Transverse colon (tissue), 4 donors: ENCODE results near the gene NOTCH2. TPM values are rescaled to one million over a fixed set of nuclear protein-coding genes. Genes with fewer than 3 reads are reported as not detected.

Experiments
- DNase-seq: peaks from one replicate; pipeline ENCODE4 v3.0.0-alpha.2; 2019
- H3K27ac ChIP-seq, 4 donors: fragments of 200-600 bp; sonication (generic); 2 replicates each; pipeline ENCODE4 v1.5.1; 2016 to 2018; ENCODE audit warnings: inconsistent platforms in 4 of 4
- H3K27me3 ChIP-seq: fragments of 200-600 bp; sonication (generic); 2 replicates; pipeline ENCODE4 v1.5.1; 2017; ENCODE audit warnings: inconsistent platforms
- H3K36me3 ChIP-seq, 4 donors: fragments of 200-600 bp; sonication (generic); 2 replicates each; pipeline ENCODE4 v1.5.1; 2017 to 2019; ENCODE audit warnings: inconsistent platforms in 4 of 4
- H3K4me1 ChIP-seq, 4 donors: fragments of 200-600 bp; sonication (generic); 2 replicates each; pipeline ENCODE4 v1.5.1; 2017 to 2020; ENCODE audit warnings: inconsistent platforms in 4 of 4
- H3K4me3 ChIP-seq, 4 donors: fragments of 200-600 bp; sonication (generic); 1 replicate in 1 of 4; 2 replicates in 3 of 4; pipeline versions ENCODE4 v1.5.1 to v1.6.1; 2017 to 2019; ENCODE audit warnings: inconsistent platforms in 4 of 4
- H3K9me3 ChIP-seq, 2 donors: fragments of 200-600 bp; sonication (generic); 2 replicates each; pipeline ENCODE4 v1.5.1; 2017 to 2019; ENCODE audit warnings: inconsistent platforms in 2 of 2
- EP300 ChIP-seq: sonication (generic); formaldehyde crosslinking; IDR thresholded peaks from one replicate; pipeline ENCODE4 v1.6.1; 2017; ENCODE audit warnings: antibody characterized with exemption, low read depth
- POLR2A ChIP-seq: fragments of 450-650 bp; IDR thresholded peaks from one replicate; pipeline ENCODE4 v1.6.1; 2016; ENCODE audit warnings: antibody characterized with exemption, mild to moderate bottlenecking, moderate library complexity
- POLR2AphosphoS5 ChIP-seq, 3 donors: sonication (generic); formaldehyde crosslinking; IDR thresholded peaks; one replicate each; pipeline ENCODE4 v1.6.1; 2016; ENCODE audit warnings: antibody characterized with exemption in 3 of 3
- WGBS, 2 donors: methylation state at CpG; one replicate each; pipeline ENCODE4 v1.1.5; 2018; ENCODE audit warnings: low coverage in 1 of 2; 5-methylcytosine and 5-hydroxymethylcytosine counted together
- in situ Hi-C, 4 donors: fragments of 200-750 bp; cut with MboI; loops; one replicate each; pipeline versions ENCODE4 v1.15.0 to v1.15.1; 2017; ENCODE audit warnings: low sequenced_read_pairs in 3 of 4, low pct_ligation_motif_present in 1 of 4, low pct_unique_long_range_greater_than_20kb in 1 of 4
- intact Hi-C: fragments of 100-400 bp; cut with DNase I; formaldehyde crosslinking; loops from one replicate; pipeline ENCODE4 v1.15.1; 2023; ENCODE audit warnings: low total_unique reads
- total RNA-seq, 4 donors: library from RNA; depleted of rRNA; stranded (reverse); fragments of >200 nt; gene quantifications; one replicate each; pipeline ENCODE4 v1.1.0, GENCODE V29; 2016
- TF ChIP-seq, protein P1 (sequence below), 5 experiments: fragments of 200-600 bp in 3 of 5; fragments of 450-650 bp in 2 of 5; sonication (generic) in 3 of 5; IDR thresholded peaks; 1 replicate in 2 of 5; 2 replicates in 3 of 5; pipeline ENCODE4 v1.5.1; 2016 to 2017; ENCODE audit warnings: antibody characterized with exemption in 5 of 5, inconsistent platforms in 3 of 5, mild to moderate bottlenecking in 2 of 5, moderate library complexity in 1 of 5

Gene NOTCH2
- total RNA-seq, 4 donors from 2014 or later, result 24.7 to 80.0 (median 47.1) TPM

DNA sequence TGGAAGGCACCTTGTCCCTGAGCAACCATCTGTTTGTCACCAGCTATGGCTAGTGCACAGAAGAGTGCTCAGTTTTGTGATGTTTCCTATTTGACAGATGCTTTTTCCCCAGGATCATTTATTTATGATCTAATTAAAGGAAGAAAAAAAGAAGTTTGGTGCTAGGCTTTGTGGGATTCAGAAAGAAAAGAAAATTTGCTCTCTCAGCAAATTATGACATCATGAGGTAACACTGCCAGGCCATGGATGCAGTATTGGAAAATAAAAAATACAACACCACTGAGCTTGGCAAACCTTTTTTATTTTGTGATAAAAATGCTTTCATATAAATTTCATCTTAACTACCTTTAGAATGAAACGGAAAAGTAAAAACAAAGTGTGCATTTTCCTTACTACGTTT is 157.7 kb downstream of the NOTCH2 start:
- TF ChIP-seq, protein P1, sequence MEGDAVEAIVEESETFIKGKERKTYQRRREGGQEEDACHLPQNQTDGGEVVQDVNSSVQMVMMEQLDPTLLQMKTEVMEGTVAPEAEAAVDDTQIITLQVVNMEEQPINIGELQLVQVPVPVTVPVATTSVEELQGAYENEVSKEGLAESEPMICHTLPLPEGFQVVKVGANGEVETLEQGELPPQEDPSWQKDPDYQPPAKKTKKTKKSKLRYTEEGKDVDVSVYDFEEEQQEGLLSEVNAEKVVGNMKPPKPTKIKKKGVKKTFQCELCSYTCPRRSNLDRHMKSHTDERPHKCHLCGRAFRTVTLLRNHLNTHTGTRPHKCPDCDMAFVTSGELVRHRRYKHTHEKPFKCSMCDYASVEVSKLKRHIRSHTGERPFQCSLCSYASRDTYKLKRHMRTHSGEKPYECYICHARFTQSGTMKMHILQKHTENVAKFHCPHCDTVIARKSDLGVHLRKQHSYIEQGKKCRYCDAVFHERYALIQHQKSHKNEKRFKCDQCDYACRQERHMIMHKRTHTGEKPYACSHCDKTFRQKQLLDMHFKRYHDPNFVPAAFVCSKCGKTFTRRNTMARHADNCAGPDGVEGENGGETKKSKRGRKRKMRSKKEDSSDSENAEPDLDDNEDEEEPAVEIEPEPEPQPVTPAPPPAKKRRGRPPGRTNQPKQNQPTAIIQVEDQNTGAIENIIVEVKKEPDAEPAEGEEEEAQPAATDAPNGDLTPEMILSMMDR (IDR thresholded peaks at IDR 0.05), result no peak
- no peak for DNase-seq
- no peaks in the 10 kb centered on the region for H3K27me3 ChIP-seq
- no peak overlapping the region for H3K4me3 ChIP-seq
- in situ Hi-C loops (no loop called here), intact Hi-C loops (no loop called here)
- peaks cover 0 to 24% (median 3%) of the 10 kb centered on the region in 4 donors for H3K36me3 ChIP-seq
- no peak overlapping the region for H3K27ac ChIP-seq
- no peaks in the 10 kb centered on the region for H3K9me3 ChIP-seq
- 89 to 97% methylated on average over 2 of the region's 2 CpGs for WGBS, 2 donors
- H3K4me1 ChIP-seq, result no peaks in the 10 kb centered on the region

DNA sequence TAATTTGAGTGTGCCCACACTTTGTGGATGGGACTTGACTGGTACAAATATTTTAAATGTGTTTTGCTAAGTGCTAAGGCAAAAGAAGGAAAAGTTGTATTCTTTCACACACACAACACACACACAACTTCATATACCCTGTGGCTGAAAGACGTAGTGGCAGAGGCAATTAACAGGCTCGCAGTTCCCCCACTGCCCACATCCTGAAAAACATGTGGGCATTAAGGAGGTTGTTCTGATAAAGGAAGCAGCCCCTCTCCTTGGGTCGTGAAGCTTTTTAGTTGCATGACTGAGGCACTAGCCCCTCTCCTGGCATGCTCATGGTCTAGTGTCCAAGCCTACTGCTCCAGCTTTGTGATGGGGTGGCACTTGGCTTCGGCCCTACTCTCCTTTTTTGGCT is 158.8 kb downstream of the NOTCH2 start:
- in situ Hi-C loops (no loop called here), intact Hi-C loops (no loop called here)
- no peak for TF ChIP-seq POLR2A
- TF ChIP-seq, protein P1 (IDR thresholded peaks at IDR 0.05), result no peak
- TF ChIP-seq EP300, result no peak
- no peak for TF ChIP-seq POLR2AphosphoS5 (IDR thresholded peaks at IDR 0.05)
- Histone ChIP-seq H3K36me3 (peaks cover 0 to 15% (median 0%) of the 10 kb centered on the region in 4 donors), H3K4me3 (no peak overlapping the region), H3K9me3 (no peaks in the 10 kb centered on the region), H3K27ac (no peak overlapping the region), H3K4me1 (no peaks in the 10 kb centered on the region), H3K27me3 (no peaks in the 10 kb centered on the region)
- WGBS, 2 donors, result 78% methylated on average over 4 of the region's 4 CpGs; no CpG with 5 or more reads in 1 of the 2 donors
- no peak for DNase-seq

DNA sequence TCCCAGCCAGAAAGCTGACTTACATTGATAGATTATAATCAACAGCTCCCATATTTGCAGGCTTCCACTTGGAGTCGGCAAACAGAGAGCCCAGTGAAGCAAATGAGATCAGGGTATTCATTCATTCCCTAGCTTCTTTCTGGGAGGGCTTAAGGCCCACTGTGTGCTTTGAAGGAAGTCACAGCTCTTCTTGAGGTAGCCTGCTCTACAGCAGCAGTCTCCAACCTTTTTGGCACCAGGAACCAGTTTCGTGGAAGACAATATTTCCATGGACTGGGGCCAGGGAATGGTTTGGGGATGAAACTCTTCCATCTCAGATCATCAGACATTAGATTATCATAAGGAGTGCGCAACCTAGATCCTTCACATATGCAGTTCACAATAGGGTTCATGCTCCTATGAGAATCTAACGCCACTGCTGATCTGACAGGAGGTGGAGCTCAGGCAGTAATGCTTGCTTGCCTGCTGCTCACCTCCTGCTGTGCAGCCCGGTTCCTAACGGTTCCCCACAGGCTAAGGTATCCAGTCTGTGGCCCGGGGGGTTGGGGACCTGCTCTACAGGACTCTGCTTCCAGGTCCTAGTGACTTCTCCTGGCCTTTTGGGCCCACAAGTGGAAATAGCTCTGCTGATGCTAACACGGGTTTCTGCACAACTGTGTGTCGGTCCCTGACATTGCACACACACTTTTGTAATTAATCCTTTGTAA is 159.4 kb downstream of the NOTCH2 start:
- Histone ChIP-seq H3K9me3 (peaks cover 0 to 2% of the 10 kb centered on the region in 2 donors), H3K27ac (no peak overlapping the region), H3K27me3 (no peaks in the 10 kb centered on the region), H3K4me3 (no peak overlapping the region), H3K36me3 (peaks cover 0 to 9% (median 0%) of the 10 kb centered on the region in 4 donors), H3K4me1 (no peaks in the 10 kb centered on the region)
- 69 to 79% methylated on average over 3 to 9 of the region's 9 CpGs for WGBS, 2 donors
- TF ChIP-seq POLR2AphosphoS5 (IDR thresholded peaks at IDR 0.05) (no peak), POLR2A (no peak), EP300 (no peak)
- TF ChIP-seq, protein P1 (IDR thresholded peaks at IDR 0.05), result no peak
- intact Hi-C loops (no loop called here), in situ Hi-C loops (no loop called here)
- DNase-seq, result no peak

DNA sequence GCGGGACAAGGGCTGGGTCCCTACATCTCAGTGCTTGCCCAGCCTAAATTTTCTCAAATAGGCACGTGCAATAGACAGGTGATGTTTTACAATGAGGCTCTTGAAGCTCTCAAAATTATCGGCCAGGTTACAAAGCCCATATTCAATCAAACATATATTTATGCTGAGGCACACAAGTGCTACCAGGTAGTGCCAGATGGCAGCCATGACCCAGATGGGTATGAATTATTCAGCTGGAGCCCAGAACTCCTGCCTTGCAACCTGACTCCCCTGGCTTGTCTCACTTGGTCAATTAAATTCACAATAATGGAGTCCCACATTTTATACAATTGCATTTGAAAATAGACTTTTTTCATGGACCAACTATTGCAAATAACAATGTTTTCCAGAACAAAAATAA is 160.8 kb downstream of the NOTCH2 start:
- Histone ChIP-seq H3K4me1 (no peaks in the 10 kb centered on the region), H3K4me3 (no peak overlapping the region), H3K27ac (no peak overlapping the region), H3K36me3 (no peaks in the 10 kb centered on the region), H3K27me3 (no peaks in the 10 kb centered on the region), H3K9me3 (peaks cover 0 to 4% of the 10 kb centered on the region in 2 donors)
- TF ChIP-seq EP300 (no peak), POLR2A (no peak)
- TF ChIP-seq, protein P1 (IDR thresholded peaks at IDR 0.05), result no peak
- in situ Hi-C loops (no loop called here), intact Hi-C loops (no loop called here)
- WGBS, 2 donors, result 87 to 92% methylated on average over 3 of the region's 3 CpGs
- DNase-seq, result no peak
